Loucy (cell line): ENCODE results near the gene FAM221B.

Experiments used
- H2AFZ ChIP-seq: fragments of 200-600 bp; sonication (generic); 2 replicates; pipeline ENCODE4 v1.6.0; 2016; ENCODE audit warnings: antibody characterized with exemption, mild to moderate bottlenecking, low read length, moderate library complexity
- H3F3A ChIP-seq: fragments of 200-600 bp; 2 replicates; pipeline ENCODE4 v1.6.0; 2016; ENCODE audit warnings: antibody characterized with exemption, low read depth, mild to moderate bottlenecking
- H3K27me3 ChIP-seq: fragments of 200-600 bp; sonication (generic); 2 replicates; pipeline ENCODE4 v1.6.1; 2014; ENCODE audit warnings: low read length, mild to moderate bottlenecking; ENCODE audit not compliant: insufficient read depth, poor library complexity, severe bottlenecking
- H3K36me3 ChIP-seq: fragments of 200-600 bp; sonication (generic); 2 replicates; pipeline ENCODE4 v1.6.1; 2016; ENCODE audit warnings: low read length; ENCODE audit not compliant: insufficient read depth
- H3K4me1 ChIP-seq: fragments of 200-600 bp; sonication (generic); 2 replicates; pipeline ENCODE4 v1.5.1; 2014; ENCODE audit warnings: low read length, mild to moderate bottlenecking; ENCODE audit not compliant: insufficient read depth, poor library complexity, severe bottlenecking
- H3K4me2 ChIP-seq: fragments of 200-600 bp; sonication (generic); 2 replicates; pipeline ENCODE4 v1.6.0; 2014; ENCODE audit warnings: antibody characterized with exemption, low read length, low read depth, mild to moderate bottlenecking; ENCODE audit not compliant: poor library complexity, severe bottlenecking
- H3K4me3 ChIP-seq: fragments of 200-600 bp; sonication (generic); 2 replicates; pipeline ENCODE4 v1.5.1; 2014; ENCODE audit warnings: low read length, mild to moderate bottlenecking, mixed read lengths; ENCODE audit not compliant: poor library complexity, severe bottlenecking
- H3K79me2 ChIP-seq: fragments of 200-600 bp; sonication (generic); 2 replicates; pipeline ENCODE4 v1.6.1; 2014; ENCODE audit warnings: low read length; ENCODE audit not compliant: insufficient read depth
- H3K9ac ChIP-seq: fragments of 200-600 bp; sonication (generic); 2 replicates; pipeline ENCODE4 v1.6.0; 2014; ENCODE audit warnings: mild to moderate bottlenecking, low read depth, low read length, moderate library complexity; ENCODE audit not compliant: poor library complexity, severe bottlenecking
- H3K9me2 ChIP-seq: fragments of 200-600 bp; sonication (generic); replicated peaks from 2 replicates; pipeline ENCODE4 v1.6.1; 2016; ENCODE audit warnings: low read depth, low read length, mixed read lengths
- H3K9me3 ChIP-seq: fragments of 200-600 bp; sonication (generic); 2 replicates; pipeline ENCODE4 v1.6.1; 2014; ENCODE audit warnings: mild to moderate bottlenecking, antibody characterized with exemption, low read length, low read depth; ENCODE audit not compliant: insufficient read depth
- H4K20me1 ChIP-seq: fragments of 200-600 bp; sonication (generic); 2 replicates; pipeline ENCODE4 v1.6.0; 2014; ENCODE audit warnings: antibody characterized with exemption, low read length, mild to moderate bottlenecking; ENCODE audit not compliant: insufficient read depth, poor library complexity, severe bottlenecking
- EZH2phosphoT487 ChIP-seq: fragments of 200-600 bp; IDR thresholded peaks from 2 replicates; pipeline ENCODE4 v1.6.1; 2018; ENCODE audit warnings: antibody characterized with exemption, mild to moderate bottlenecking, moderate library complexity, borderline replicate concordance
- TF ChIP-seq, protein P1 (sequence below): fragments of 200-600 bp; sonication (generic); conservative IDR thresholded peaks from 2 replicates; pipeline ENCODE4 v1.5.1; 2014; ENCODE audit warnings: mild to moderate bottlenecking, antibody characterized with exemption, low read length

The FAM221B gene

DNA sequence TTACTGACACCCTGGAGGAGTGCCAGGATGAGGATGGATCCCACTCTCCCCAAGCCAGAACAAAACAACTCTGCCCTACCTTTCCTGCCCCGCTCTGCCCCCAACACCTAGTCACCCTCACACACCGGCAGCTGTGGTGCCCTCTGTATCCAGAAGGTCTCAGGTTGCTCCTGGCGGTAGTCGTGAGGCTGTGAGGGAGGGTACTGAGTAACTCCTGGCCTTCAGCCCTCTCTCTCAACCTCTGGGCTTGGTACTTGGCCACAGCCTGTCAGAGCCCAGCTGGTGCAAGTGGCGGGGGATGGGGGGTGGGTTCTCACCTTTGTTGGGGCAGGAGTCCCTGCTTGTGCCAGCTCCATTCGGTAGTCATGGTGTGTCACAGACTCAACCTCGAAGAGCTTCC lies 18.4 kb downstream of the FAM221B start:
- Histone ChIP-seq H2AFZ (no peak overlapping the region), H3K4me2 (no peak overlapping the region), H3K4me1 (peaks cover 31% of the 10 kb centered on the region), H3K27me3 (no peaks in the 10 kb centered on the region), H3K9me2 (no peaks in the 10 kb centered on the region), H3K9ac (no peak overlapping the region), H3F3A (peaks cover 8% of the 10 kb centered on the region), H3K4me3 (no peak overlapping the region), H3K36me3 (peaks cover 17% of the 10 kb centered on the region; the same call in 1 of the 2 replicates), H4K20me1 (no peaks in the 10 kb centered on the region), H3K9me3 (no peaks in the 10 kb centered on the region), H3K79me2 (peaks cover 13% of the 10 kb centered on the region)
- TF ChIP-seq, protein P1, sequence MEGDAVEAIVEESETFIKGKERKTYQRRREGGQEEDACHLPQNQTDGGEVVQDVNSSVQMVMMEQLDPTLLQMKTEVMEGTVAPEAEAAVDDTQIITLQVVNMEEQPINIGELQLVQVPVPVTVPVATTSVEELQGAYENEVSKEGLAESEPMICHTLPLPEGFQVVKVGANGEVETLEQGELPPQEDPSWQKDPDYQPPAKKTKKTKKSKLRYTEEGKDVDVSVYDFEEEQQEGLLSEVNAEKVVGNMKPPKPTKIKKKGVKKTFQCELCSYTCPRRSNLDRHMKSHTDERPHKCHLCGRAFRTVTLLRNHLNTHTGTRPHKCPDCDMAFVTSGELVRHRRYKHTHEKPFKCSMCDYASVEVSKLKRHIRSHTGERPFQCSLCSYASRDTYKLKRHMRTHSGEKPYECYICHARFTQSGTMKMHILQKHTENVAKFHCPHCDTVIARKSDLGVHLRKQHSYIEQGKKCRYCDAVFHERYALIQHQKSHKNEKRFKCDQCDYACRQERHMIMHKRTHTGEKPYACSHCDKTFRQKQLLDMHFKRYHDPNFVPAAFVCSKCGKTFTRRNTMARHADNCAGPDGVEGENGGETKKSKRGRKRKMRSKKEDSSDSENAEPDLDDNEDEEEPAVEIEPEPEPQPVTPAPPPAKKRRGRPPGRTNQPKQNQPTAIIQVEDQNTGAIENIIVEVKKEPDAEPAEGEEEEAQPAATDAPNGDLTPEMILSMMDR = no peak
- TF ChIP-seq EZH2phosphoT487 = no peak

DNA sequence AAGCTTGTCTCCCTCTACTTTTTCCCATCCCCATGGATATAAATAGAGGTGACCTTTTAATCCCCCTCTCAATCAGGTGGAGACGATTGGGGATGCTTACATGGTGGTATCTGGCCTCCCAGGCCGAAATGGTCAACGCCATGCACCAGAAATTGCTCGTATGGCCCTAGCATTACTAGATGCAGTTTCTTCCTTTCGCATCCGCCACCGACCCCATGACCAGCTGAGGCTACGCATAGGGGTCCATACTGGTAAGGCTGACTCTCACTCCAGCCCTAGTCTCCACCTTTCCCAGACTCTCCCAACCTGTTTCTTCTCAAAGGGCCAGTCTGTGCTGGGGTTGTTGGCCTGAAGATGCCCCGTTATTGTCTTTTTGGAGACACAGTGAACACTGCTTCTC lies 20.1 kb downstream of the FAM221B start:
- Histone ChIP-seq H3K79me2 (peaks cover 5% of the 10 kb centered on the region; the same call in 1 of the 2 replicates), H3K9me3 (no peaks in the 10 kb centered on the region), H3K4me1 (peaks cover 20% of the 10 kb centered on the region), H3K4me2 (no peak overlapping the region), H2AFZ (no peak overlapping the region), H3K4me3 (no peak overlapping the region), H3F3A (peaks cover 4% of the 10 kb centered on the region), H3K27me3 (no peaks in the 10 kb centered on the region), H3K9me2 (no peaks in the 10 kb centered on the region), H3K36me3 (peaks cover 17% of the 10 kb centered on the region; the same call in 1 of the 2 replicates), H4K20me1 (no peaks in the 10 kb centered on the region), H3K9ac (no peak overlapping the region)
- TF ChIP-seq EZH2phosphoT487 = no peak
- TF ChIP-seq, protein P1 = no peak

DNA sequence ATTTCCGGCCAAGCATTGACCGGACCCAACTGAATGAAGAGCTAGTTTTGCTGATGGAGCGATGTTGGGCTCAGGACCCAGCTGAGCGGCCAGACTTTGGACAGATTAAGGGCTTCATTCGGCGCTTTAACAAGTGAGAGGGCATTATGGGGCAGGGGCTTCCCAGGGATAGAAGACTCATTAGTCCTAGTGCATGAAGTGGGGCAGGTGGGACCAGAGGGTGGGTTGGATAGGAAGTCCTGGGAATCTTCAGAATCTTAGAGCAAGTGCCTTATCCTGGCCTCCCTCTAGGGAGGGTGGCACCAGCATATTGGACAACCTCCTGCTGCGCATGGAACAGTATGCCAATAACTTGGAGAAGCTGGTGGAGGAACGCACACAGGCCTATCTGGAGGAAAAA lies 22.4 kb downstream of the FAM221B start:
- TF ChIP-seq, protein P1 = no peak
- TF ChIP-seq EZH2phosphoT487 = no peak
- no peak overlapping the region for H2AFZ ChIP-seq

More for the DNA sequence above, 22.4 kb downstream of the FAM221B start:
- peaks cover 28% of the 10 kb centered on the region; the same call in 1 of the 2 replicates for H3K36me3 ChIP-seq
- H3K79me2 ChIP-seq = no peaks in the 10 kb centered on the region
- peaks cover under 1% of the 10 kb centered on the region for H3K4me1 ChIP-seq
- no peaks in the 10 kb centered on the region for H4K20me1 ChIP-seq
- no peaks in the 10 kb centered on the region for H3K9me2 ChIP-seq
- H3K9ac ChIP-seq = no peak overlapping the region
- no peaks in the 10 kb centered on the region for H3K9me3 ChIP-seq
- no peaks in the 10 kb centered on the region for H3K27me3 ChIP-seq
- no peak overlapping the region for H3K4me2 ChIP-seq
- no peaks in the 10 kb centered on the region for H3F3A ChIP-seq
- H3K4me3 ChIP-seq = no peak overlapping the region
